ENCODE measurements around the gene PPEF2.
"Not testable (repeated sequence)": the region's sequence is repeated elsewhere in the genome, so short reads cannot be mapped to it uniquely, and the experiment has no call there.

PPEF2 gene, protein sequence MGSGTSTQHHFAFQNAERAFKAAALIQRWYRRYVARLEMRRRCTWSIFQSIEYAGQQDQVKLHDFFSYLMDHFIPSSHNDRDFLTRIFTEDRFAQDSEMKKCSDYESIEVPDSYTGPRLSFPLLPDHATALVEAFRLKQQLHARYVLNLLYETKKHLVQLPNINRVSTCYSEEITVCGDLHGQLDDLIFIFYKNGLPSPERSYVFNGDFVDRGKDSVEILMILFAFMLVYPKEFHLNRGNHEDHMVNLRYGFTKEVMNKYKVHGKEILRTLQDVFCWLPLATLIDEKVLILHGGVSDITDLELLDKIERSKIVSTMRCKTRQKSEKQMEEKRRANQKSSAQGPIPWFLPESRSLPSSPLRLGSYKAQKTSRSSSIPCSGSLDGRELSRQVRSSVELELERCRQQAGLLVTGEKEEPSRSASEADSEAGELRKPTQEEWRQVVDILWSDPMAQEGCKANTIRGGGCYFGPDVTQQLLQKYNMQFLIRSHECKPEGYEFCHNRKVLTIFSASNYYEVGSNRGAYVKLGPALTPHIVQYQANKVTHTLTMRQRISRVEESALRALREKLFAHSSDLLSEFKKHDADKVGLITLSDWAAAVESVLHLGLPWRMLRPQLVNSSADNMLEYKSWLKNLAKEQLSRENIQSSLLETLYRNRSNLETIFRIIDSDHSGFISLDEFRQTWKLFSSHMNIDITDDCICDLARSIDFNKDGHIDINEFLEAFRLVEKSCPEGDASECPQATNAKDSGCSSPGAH

DNA sequence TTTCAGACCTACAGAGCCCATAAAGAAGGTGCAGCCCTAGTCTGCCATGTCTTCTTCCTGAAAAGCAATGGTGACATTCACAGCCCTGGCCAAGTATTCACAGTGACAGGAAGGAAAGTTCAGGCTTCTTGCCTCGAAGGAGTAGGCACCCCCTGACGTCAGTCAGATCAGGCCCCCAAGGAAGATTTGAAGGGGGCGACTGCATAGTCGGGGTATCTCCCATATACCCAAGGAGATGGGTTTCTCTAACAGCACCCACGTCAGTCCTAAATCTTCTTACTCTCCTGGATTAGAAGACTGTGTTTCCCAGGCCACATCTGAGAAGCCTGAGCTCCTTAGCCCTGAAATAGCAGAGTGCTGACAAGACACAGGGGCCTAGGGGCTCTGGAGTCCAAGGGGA, at the start of gene PPEF2:
TSS of gene PPEF2 (minus strand) at position 101 of the 400 bp plus-strand sequence. CDS start 6,127 bp downstream, outside the sequence.
- no peak for DNase-seq (ENCODE audit: low read depth in 2 of 2)

DNA sequence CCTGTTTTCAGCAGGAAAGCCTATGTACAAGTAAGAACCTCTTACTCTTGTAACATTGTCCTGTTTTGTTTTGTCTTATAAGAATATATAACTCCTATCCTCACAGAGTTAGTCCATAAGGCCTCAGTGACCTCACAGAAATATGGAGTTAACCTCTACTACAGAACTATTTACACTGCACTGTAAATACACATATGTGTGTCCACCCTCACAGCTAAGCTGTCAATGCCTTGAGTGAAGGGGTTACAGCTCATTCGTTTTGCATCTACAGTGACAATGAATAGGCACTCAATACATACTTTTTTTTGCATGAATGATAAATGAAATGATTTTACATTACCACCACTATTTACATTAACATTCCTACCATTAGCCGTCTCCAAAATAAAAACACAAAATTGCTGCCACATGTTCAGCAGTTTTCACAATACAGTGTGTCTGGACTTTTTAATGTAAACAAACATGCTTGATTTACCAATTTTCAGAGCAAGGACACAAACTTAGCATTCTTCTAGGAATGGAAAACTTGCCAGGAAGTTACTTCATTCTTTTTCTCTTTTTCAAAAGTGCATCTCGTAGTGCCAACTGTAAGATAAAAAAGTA, 48.1 kb upstream of the PPEF2 start:
- no peak for DNase-seq (ENCODE audit: low read depth in 2 of 2)

DNA sequence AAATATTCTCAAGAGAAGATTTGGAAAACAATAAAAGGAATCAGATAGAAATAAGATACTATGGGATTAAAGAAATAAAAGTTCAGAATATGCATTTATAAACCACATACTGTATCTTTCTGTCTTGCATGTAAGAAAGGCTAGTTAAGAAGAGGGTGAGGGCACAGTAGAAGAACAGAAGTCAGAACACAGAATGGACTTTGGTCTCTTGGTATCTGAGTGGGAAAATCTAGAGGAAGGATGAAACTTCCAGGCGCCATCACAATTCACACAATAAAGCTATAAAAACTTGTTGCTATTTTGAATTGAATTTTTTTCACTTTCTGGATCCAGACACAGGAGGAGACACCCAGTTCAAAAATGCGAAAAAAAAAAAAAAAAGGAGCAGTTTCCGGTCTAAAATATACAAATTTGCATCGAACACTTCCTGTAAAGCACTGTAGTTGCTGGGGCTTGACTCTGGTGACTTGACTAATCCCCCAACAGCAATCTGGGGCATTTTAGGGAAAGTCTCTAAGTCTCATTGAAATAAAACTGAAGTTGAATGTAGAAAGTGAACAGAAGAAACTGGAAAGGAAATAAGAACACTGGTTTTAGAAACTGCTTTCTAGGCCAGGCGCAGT, 46.7 kb upstream of the PPEF2 start:
- no peak for DNase-seq (ENCODE audit: low read depth in 2 of 2)

DNA sequence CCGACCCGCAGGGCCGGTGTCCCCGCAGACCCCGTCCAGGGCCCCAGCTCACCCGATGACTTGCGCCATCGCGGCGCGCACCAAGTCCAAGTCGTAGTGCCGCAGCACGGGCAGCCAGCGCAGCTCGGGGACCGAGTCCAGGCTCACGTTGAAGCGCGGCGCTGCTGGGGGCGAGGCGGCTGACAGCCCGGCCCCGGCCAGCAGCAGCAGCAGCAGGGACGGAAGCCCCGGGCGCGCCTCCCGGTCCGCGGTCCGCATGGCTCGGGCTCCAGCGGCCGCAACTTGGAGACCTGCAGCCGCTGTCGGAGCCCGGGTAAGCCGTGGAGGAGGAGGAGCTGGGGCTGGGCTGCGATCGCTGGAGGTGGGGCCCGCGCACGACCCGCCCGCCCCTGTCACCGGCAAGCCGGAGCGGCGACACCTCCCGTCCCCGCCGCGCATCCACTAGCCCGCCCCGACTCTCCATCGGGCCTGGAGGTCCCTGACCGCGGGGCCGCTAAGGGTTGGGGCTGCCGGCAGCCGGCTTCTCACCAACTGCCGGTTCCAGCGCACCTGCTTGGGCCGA, 38.5 kb upstream of the PPEF2 start, which contains the start of gene NAAA:
TSS of gene NAAA (minus strand) at position 322 of the 562 bp plus-strand sequence. CDS start at position 258, 64 bp downstream.
- DNase-seq (ENCODE audit: low read depth in 2 of 2): peak; percentile 47 to 55

DNA sequence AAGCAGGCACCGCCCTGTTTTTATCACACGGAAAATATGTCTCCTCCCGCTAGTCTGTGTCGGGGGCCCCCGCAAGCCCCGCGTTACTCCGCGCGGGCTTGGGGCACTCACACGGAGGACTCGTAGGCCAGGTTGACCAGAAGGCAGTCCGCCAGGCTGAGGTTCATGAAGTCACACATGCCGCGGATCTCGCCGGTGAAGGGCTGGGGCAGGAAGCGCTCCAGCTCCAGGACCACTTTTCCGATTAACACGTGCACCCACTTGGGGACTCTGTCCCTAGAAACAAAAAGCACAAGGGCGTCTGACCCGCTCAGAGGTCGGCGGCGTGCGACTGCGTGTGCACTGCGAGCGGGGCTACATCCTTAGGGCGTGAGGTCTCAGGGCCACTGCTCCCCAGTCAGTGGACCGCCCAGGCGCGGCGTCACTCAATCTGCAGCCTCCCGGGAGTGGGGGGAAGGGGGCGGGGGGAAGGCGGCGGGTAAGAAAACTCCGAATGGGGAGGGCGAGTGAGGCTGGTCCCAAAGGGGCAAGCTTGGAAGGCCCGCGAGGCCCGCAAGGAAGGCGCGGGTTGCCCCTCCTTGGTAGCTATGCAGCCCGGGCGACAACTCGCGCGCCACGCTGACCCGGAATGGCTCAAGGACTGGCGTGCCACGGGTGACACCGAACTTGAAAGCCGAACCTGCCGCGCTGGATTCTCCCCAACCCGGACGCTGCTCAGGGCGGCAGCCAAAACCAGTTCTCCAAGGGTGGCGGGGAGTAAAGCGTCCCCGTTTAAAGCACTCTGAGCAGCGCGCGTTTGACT, 37.8 kb upstream of the PPEF2 start:
- DNase-seq (ENCODE audit: low read depth in 2 of 2): peak; percentile 35 to 55

DNA sequence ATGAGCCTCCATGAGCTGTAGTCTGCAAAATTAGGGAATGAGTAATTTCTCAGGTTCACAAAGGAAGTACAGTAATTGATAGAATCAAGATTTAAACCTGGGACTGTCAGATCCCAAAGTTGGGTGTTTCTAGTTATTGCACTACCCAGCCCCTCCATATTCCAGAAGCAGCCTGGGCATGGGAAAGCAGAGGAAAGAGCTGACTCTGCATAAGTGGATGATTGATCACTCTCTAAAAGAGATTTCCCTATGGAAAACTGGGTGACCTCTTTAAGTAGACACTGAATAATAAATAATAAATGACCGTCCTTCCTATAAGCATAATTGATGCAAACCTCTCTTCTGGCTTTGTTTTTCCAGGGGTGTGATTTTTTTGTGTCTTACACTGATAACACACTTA, 33.4 kb upstream of the PPEF2 start:
- DNase-seq (ENCODE audit: low read depth in 2 of 2): no peak

DNA sequence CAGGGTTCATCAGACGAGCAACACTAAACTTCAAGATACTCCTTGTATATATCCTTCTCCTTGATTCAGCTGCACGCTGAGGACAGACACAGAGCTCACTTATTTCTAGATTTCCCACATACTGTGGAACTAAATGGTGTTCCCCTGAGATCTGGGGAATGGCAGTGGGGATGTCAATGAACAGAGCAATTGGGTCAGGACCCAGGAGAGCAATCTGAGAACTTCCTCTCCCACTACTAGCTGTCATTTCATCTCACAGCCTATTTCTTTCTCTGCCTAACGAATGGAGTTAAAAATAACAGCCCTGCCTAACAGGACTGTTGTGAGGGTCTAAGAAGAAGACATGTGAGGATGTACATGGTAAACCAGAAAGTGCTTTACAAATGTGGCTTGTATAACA, 27.9 kb upstream of the PPEF2 start:
- no peak for DNase-seq (ENCODE audit: low read depth in 2 of 2)

DNA sequence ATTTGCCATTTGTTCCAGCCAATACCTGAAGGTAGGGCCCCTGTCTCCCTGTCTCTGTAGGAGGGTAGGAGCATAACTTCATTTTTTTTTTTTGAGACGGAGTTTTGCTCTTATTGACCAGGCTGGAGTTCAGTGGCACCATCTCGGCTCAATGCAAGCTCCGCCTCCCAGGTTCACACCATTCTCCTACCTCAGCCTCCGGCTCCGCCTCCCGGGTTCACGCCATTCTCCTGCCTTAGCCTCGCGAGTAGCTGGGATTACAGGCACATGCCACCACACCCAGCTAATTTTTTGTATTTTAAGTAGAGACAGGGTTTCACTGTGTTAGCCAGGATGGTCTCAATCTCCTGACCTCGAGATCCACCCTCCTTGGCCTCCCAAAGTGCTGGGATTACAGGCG, 22.7 kb upstream of the PPEF2 start:
- DNase-seq (ENCODE audit: low read depth in 2 of 2): not testable (repeated sequence)

DNA sequence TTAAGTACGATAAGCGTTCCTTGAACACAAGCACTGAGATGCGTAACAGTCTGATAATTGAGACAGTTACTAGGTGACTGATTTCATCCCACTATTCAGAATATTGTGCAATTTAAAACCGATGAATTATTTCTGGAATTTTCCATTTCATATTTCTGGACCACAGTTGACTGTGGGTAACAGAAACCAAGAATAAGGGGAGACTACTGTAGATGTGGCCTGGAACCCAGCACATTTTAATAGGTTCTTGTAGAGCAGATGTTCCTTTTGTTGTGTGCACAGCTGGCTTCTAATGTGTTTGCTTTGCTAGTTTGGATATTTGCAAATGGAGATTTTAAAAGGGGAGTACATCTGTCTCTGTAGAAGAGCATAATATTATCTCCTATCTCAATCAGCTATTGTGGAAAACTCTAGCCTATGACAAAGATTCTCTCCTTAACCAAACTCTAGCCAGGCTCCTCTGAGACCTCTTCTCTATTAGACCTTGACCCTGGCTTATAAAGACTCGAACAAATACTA, 22.1 kb upstream of the PPEF2 start:
- no peak for DNase-seq (ENCODE audit: low read depth in 2 of 2)

DNA sequence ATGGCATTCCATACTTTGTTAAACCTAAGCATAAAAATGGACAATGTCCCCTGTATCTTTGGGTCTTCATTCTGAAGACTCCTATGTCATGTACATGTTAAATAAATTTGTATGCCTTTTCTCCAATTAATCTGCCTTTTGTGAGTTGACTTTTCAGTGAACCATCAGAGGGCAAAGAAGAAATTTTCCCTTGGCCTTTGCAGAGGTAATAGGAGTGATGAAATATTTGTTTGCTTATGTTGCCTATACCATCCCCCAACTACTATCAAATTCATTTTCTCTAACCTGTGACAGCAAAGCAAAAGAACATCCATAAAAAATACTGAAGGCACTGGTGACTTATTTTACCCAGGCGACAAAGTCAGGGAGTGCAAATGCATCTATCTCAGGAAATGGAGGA, 20.3 kb upstream of the PPEF2 start:
- DNase-seq (ENCODE audit: low read depth in 2 of 2): no peak

DNA sequence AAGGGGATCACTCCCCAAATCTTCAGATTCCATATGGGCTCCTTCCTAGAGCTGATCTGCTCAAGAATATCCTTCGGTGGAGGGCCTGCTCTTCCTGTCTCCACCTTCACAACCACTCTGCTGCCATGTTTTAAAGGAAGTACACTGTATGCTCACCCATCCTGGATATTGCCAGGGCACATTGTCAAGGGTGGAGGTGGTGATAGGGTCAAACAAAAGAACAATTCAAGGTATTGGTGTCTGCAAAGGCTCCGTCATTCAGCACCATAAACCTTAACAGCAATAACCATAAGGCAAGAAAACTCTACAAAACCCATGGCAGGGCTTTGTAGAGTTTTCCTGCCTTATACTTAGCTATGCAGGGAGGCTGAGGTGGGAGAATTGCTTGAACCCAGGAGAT, 19.7 kb upstream of the PPEF2 start:
- no peak for DNase-seq (ENCODE audit: low read depth in 2 of 2)

DNA sequence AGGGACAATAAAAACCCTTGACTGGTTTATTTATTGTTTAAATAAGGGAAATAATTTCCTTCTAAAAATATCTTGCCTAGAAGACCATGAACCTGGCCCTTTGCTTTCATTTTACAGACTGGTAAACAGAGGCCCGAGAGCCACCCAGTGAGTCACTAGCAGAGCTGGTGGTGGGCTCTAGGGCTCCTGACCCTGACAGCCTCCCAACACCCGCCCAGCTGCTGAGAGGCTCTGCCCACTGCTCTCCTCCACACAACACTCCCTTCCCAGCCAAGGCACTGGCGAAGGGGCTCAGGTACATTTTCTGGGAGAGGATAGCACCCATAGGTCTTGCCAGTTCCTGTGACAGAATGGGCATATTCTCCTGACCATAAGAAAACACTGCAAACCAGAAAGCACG, 18.1 kb upstream of the PPEF2 start:
- DNase-seq (ENCODE audit: low read depth in 2 of 2): no peak

DNA sequence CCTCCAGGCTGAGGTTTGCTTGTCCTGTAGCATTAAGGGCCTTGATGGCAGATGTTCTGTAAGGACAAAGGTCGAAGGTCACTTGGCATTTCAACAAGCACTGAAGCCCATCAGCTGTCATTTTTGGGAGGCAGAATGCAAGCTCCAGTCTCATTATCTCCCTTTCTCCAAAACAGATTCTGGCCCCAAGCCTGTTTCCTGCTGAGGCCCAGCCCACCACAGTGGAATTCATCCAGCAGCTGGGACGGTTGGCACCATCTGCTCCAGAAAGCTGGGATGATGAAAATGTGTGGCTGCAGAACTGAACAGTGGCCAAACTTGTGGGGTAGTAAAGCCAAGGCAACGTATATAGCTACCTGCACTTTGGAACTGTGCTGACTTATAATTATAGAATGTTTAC, 17.7 kb upstream of the PPEF2 start:
- DNase-seq (ENCODE audit: low read depth in 2 of 2): no peak

DNA sequence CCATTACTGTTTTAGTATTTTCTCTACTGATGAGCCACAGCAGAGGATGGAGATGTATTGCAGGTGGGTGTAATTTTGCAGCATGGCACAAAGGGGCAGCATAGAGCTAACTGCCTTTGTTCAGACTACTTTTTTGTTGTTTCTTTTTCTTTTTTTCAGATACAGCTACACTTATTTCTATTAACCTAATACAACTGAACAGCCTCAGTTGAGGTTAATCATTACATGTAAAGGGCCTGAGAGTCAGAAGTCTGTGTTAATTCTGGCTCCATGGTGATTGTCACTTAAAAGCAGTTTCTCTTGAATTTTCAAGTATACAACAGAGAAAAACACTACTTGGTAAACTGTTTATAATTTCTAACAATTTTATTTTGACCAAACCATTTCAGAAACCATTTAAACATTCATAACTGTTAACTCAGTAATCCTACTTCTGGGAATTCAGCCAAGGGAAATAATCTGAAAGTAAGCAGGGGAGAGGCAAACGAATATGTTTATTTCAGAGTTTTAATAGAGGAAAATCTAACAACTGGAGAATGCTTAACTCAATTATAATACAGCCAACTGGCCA, 13.9 kb upstream of the PPEF2 start:
- DNase-seq (ENCODE audit: low read depth in 2 of 2): no peak

DNA sequence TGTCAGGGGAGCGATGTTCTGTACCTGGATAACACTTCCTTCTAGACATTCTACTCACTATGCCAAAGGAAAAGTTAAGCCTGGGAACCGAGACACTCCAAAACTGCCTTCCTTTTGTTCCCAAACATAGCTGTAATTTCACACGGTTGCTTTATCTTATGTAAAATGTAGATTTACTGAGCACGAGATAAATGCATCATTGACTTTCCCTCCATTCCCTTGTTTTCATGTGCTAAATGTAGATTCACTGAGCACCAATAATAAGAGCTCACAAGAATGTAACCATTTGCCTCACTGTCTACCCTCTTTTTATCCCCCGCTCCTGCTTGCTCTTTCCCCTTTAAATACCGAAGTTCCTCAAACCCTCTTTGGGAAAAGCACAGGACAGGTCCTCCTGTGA, 10.7 kb upstream of the PPEF2 start:
- no peak for DNase-seq (ENCODE audit: low read depth in 2 of 2)

DNA sequence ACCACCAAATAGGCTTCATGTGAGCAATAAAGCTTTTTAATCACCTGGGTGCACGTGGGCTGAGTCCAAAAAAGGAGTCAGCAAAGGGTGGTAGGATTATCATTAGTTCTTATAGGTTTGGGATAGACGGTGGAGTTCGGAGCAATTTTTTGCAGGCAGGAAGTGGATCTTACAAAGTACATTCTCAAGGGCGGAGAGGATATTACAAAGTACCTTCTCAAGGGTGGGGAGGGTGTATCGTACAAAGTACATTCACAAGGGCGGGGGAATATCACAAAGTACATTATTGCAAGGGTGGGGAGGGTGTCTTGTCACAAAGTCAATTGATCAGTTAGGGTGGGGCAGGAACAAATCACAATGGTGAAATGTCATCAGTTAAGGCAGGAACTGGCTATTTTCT, 8.6 kb upstream of the PPEF2 start:
- DNase-seq (ENCODE audit: low read depth in 2 of 2): not testable (repeated sequence)

DNA sequence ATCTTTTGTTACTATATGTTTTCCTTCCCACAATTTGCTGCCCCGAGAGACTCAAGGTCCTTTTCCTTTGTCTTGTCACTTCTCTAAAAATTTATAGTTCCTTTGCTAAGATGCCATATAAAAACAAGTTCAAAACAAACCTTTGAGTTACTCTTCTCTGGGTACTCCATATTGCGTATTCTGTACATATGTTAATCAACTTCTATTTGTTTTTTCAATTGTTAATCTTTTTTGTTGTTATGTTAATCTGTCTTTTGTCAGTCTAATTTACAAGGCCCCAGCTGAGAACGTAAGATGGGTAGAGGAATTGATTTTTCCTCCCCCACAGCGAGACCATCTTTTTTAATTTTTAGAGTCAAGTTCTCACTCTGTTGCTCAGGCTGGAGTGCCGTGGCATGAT, 7.2 kb upstream of the PPEF2 start:
- no peak for DNase-seq (ENCODE audit: low read depth in 2 of 2)

DNA sequence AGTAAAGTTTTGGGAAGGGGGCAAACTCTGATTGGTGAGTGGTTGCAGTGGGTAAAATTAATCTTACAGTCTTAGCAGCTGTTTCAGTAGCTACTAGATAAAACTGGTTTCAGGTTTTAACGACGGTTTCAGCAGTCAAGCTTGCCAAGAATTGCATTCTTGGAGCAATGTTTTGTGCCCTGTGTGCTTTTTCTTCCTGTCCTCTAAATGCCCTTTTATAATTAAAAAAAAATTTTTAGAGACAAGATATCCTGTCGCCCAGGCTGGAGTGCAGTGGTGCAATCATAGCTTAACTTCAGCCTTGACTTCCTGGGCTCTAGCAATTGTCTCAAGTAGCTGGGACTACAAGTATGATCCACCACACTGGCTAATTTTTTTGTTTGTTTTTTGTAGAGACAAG, 6.3 kb upstream of the PPEF2 start:
- no peak for DNase-seq (ENCODE audit: low read depth in 2 of 2)

DNA sequence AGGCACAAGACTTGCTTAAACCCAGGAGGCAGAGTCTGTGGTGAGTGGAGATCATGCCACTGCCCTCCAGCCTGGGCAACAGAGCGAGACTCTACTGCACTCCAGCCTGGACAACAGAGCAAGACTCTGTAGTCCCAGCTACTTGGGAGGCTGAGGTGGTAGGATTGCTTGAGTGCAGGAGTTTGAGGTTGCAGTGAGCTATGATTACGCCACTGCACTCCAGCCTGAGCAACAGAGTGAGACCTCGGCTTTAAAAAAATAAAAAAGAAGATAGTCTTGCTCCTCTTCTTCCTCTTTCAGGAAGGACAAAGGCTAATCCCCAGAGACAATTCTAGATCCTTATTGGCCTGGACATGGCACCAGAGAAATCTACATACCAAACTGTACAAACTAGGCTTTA, 5.7 kb upstream of the PPEF2 start:
- no peak for DNase-seq (ENCODE audit: low read depth in 2 of 2)

DNA sequence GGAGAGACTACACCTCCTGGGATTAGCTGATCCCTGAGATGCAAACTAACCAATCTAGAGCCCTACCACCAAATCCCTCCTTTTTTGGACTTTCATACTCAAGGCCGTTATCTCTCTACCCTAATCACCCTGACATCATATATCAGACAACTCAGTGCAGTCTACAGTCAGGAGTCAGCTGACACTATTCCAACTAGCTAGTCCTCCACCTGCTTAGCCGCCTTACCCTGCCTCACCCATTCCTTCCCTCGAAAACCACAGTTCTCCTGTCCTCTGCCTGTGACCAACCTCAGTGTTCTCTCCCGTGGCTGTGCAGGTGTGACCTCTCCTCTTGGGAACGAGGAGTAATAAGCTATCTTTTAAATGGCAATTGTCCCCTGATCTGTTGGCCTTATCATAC, 1.8 kb upstream of the PPEF2 start:
- DNase-seq (ENCODE audit: low read depth in 2 of 2): no peak

Measured in activated CD8-positive, alpha-beta memory T cell treated with anti-CD3 and anti-CD28 coated beads for 4 hours (primary cell).